ENCODE data around the gene LEFTY1. TPM values are rescaled to one million over a fixed set of nuclear protein-coding genes. Genes with fewer than 3 reads are reported as not detected.

The LEFTY1 gene
- total and polyA plus RNA-seq, 2 of the 13 experiments (the other 11 are each of a cell fraction or from before 2014, with no cell fraction given) = 0.29 to 0.79 TPM

DNA sequence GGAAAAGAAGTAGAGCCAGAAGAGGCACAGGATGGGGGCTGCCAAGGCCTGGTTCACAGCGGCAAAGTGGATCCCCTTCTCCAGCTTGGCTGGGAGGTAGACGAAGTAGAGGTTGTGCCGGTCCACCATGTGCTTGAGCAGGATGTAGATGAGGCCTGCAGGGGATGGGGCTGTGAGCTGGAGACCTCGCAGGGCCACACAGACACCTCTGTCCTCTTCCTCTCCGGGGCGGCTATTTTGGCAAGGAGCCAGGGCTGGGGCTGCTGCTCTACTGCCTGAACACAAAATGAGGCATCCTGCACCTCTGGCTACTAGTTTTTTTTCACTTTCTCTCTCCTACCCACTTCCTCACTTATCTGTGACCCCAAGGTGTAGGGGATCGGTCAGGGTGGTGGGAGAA is 39.0 kb downstream of the LEFTY1 start:
- in situ Hi-C loops (cut with HindIII; ENCODE audit: extremely low pct_ligation_motif_present, low pct_unique_long_range_greater_than_20kb) = no loop called here
- peaks cover 13 to 49% of the 10 kb centered on the region in 2 experiments for H3K36me3 ChIP-seq (replicated peaks in 1 of 2; ENCODE audit: control insufficient read depth in 1 of 2, insufficient read depth in 2 of 2, low read length in 2 of 2)
- FAIRE-seq = no peak
- H3K4me1 ChIP-seq (ENCODE audit: insufficient read depth, low read length) = peaks cover 17% of the 10 kb centered on the region
- no peak overlapping the region for H3K4me2 ChIP-seq (ENCODE audit: low read depth, low read length)
- peaks cover 5% of the 10 kb centered on the region; the same call in 1 of the 2 replicates for H3K9me3 ChIP-seq (ENCODE audit: low read length)
- no peak for DNase-seq (ENCODE audit: low spot score)
- no peak overlapping the region for H2AFZ ChIP-seq (ENCODE audit: low read length)
- intact Hi-C loops (cut with micrococcal nuclease; ENCODE audit: unreplicated experiment) = no loop called here
- POLR2A ChIA-PET = no interaction called here
- no peak overlapping the region for H3K4me3 ChIP-seq (replicated peaks in 1 of 3; ENCODE audit: insufficient read depth in 1 of 3, low read depth in 2 of 3, low read length in 3 of 3)
- H3K27ac ChIP-seq (ENCODE audit: extremely low read length, insufficient read depth, low read length) = no peak overlapping the region
- BruUV-seq (replicated peaks) = no TSS peak
- no peak for ATAC-seq
- CTCF ChIA-PET (ENCODE audit: low intra/inter-chr PET ratio, low total read pairs) = no interaction called here
- 95% methylated on average over 7 of the region's 7 CpGs for WGBS (ENCODE audit: low lambda C conversion rate)
- no peaks in the 10 kb centered on the region for H3K79me2 ChIP-seq (ENCODE audit: insufficient read depth, low read length)
- no peak overlapping the region for H3K9ac ChIP-seq (ENCODE audit: insufficient read depth, low read depth, low read length)
- H3K27me3 ChIP-seq (ENCODE audit: control insufficient read depth in 1 of 2, insufficient read depth in 2 of 2, low read length in 2 of 2) = no peaks in the 10 kb centered on the region
- H4K20me1 ChIP-seq (ENCODE audit: insufficient read depth, low read length) = no peaks in the 10 kb centered on the region; the same call in 1 of the 2 replicates
- TF ChIP-seq AKAP8 (CRISPR knock-in tag; IDR thresholded peaks at IDR 0.05) = no peak
- TF ChIP-seq SMAD1 (CRISPR knock-in tag; IDR thresholded peaks at IDR 0.05; ENCODE audit: borderline replicate concordance, low read depth) = no peak
- TF ChIP-seq AGO2 (optimal IDR thresholded peaks at IDR 0.05; ENCODE audit: low read depth, low read length) = peak; percentile 51
- TF ChIP-seq ZNF687 (CRISPR knock-in tag; IDR thresholded peaks at IDR 0.05) = peak; percentile 30
- TF ChIP-seq CENPX (CRISPR knock-in tag; IDR thresholded peaks at IDR 0.05) = no peak
- no peak for TF ChIP-seq MEIS1 (CRISPR knock-in tag; IDR thresholded peaks at IDR 0.05; ENCODE audit: borderline replicate concordance)
- TF ChIP-seq HMGXB4 (CRISPR knock-in tag; IDR thresholded peaks at IDR 0.05; ENCODE audit: borderline replicate concordance in 1 of 2, low read depth in 1 of 2) = no peak
- no peak for TF ChIP-seq ZFP1 (CRISPR knock-in tag; IDR thresholded peaks at IDR 0.05)
- no peak for TF ChIP-seq TAF15 (IDR thresholded peaks at IDR 0.05; ENCODE audit: low read depth, low read length, poor library complexity, severe bottlenecking)
- TF ChIP-seq, protein P1, sequence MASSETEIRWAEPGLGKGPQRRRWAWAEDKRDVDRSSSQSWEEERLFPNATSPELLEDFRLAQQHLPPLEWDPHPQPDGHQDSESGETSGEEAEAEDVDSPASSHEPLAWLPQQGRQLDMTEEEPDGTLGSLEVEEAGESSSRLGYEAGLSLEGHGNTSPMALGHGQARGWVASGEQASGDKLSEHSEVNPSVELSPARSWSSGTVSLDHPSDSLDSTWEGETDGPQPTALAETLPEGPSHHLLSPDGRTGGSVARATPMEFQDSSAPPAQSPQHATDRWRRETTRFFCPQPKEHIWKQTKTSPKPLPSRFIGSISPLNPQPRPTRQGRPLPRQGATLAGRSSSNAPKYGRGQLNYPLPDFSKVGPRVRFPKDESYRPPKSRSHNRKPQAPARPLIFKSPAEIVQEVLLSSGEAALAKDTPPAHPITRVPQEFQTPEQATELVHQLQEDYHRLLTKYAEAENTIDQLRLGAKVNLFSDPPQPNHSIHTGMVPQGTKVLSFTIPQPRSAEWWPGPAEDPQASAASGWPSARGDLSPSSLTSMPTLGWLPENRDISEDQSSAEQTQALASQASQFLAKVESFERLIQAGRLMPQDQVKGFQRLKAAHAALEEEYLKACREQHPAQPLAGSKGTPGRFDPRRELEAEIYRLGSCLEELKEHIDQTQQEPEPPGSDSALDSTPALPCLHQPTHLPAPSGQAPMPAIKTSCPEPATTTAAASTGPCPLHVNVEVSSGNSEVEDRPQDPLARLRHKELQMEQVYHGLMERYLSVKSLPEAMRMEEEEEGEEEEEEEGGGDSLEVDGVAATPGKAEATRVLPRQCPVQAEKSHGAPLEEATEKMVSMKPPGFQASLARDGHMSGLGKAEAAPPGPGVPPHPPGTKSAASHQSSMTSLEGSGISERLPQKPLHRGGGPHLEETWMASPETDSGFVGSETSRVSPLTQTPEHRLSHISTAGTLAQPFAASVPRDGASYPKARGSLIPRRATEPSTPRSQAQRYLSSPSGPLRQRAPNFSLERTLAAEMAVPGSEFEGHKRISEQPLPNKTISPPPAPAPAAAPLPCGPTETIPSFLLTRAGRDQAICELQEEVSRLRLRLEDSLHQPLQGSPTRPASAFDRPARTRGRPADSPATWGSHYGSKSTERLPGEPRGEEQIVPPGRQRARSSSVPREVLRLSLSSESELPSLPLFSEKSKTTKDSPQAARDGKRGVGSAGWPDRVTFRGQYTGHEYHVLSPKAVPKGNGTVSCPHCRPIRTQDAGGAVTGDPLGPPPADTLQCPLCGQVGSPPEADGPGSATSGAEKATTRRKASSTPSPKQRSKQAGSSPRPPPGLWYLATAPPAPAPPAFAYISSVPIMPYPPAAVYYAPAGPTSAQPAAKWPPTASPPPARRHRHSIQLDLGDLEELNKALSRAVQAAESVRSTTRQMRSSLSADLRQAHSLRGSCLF (CRISPR knock-in tag; IDR thresholded peaks at IDR 0.05; ENCODE audit: borderline replicate concordance) = no peak
- no peak for TF ChIP-seq NCOA1 (CRISPR knock-in tag; IDR thresholded peaks at IDR 0.05)
- TF ChIP-seq ZNF607 (CRISPR knock-in tag; IDR thresholded peaks at IDR 0.05; ENCODE audit: borderline replicate concordance) = no peak
